PC-3 (cell line): ENCODE measurements around the gene TTC12.

Source experiments
- CTCF ChIP-seq: fragments of 300-600 bp; sonication (generic); conservative IDR thresholded peaks from 2 replicates; pipeline ENCODE4 v1.5.1; 2017; ENCODE audit warnings: antibody characterized with exemption, low read depth, mild to moderate bottlenecking, low read length
- EZH2 ChIP-seq: fragments of 300-600 bp; sonication (generic); IDR thresholded peaks from one replicate; pipeline ENCODE4 v1.6.1; 2017; ENCODE audit warnings: antibody characterized with exemption, mild to moderate bottlenecking, low read length; ENCODE audit not compliant: unreplicated experiment
- EZH2phosphoT487 ChIP-seq: fragments of 300-600 bp; sonication (generic); IDR thresholded peaks from 2 replicates; pipeline ENCODE4 v1.6.1; 2018; ENCODE audit warnings: mild to moderate bottlenecking, antibody characterized with exemption, low read length, borderline replicate concordance

- TF ChIP-seq CTCF (no peak), EZH2 (no peak), EZH2phosphoT487 (no peak)
These were observed 36.7 kb downstream of the TTC12 start for GRCh38 chr11:113351068-113351450.
